Measurements from ENCODE around the gene GALNT1.

Gene GALNT1

DNA sequence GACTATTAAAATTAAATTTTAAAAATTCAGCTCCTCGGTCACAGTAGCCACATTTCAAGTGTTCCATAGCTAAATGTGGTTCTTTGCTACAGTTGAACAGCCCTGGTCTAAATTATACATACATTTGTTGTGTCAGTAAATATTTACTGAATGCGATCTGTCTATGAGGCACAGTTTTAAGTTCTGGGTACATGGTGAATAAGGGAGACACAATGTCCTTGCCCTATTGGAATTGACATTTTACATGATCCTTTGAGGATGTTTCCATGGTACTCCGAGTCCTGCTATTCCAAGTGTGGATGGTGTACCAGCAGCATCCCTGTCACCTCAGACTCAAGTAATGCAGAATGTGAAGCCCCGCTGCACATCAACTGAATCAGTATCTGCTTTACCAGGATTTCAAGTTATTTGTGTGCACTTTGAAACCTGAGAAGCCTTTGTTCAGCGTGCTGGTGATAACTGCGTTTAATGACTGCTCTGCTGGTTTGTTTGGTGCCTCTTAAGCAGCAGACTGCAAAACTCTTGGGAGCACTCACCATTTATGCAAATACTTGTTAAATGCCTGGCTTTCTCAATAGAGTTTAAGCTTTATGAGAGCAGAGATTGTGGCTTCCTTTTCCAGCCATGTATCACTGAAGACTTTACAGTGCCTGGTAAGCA lies 1.5 kb downstream of the GALNT1 start:
- no peak for DNase-seq (ENCODE audit: low spot score)

DNA sequence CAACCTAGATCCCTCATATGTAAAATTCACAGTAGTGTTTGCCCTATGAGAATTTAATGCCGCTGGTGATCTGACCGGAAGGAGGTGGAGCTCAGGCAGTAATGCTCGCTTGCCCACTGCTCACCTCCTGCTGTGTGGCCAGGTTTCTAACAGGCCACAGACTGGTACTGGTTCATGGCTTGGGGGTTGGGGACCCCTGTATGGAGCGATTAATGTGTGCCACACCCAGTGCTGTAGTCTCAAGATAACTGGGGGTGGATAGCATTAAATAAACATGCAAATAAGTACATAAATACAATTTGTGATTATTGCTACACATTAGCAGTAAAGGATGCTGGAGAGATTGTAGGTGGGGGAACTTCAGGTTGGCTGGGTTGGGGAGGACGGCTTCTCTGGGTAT lies 3.2 kb downstream of the GALNT1 start:
- no peak for DNase-seq (ENCODE audit: low spot score)

DNA sequence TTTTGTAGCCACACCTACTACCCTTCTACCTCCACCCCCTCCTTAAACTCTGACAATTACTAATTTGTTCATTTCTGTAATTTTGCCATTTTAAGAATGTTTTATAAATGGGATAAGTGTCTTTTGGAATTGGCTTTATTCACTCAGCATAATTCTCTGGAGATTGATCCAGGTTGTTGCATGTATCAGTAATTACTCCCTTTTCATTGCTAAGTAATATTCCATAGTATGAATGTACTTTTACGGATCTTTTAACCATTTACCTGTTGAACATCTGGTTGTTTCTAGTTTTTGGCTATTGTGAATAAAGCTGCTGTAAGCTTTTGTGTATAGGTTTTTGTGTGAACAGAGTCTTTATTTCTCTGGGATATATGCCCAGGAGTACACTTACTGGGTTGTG lies 4.1 kb downstream of the GALNT1 start:
- DNase-seq (ENCODE audit: low spot score) = no peak

DNA sequence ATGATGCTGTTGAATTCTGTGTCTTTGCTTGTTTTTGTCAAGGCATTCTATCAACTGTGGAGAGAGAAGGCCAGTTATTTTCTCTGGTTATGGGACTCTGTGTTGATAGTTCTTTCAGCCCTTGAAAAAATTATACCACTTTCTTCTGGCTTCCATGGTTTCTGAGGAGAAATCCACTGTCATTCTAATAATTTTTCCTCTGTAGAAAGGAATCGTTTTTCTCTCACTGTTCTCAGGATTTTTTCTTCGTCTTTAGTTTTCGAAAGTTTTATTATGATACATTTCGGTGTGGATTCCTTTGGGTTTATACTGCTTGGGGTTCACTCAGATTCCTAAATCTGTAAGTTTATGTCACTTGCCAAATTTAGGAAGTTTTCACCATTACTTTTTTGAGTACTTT lies 6.6 kb downstream of the GALNT1 start:
- no peak for DNase-seq (ENCODE audit: low spot score)

DNA sequence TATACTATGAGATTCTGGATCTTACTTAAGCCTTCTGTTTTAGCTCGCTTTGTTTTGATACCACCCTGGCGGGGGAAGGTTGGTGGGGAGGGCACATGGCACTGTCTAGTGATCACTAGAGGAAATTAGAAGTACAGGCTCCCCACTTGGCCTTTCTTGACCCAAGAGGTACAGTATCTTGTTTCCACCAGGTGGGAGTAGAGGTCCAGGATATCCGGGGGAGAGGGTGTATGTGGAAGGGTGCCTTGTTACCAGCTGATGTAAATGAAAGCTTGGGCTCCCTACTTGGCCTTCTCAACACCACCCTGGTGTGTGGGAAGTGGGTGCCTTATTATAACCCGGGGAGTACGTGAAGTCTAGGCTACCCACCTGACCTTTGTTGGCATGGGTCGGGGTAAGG lies 7.5 kb downstream of the GALNT1 start:
- no peak for DNase-seq (ENCODE audit: low spot score)

DNA sequence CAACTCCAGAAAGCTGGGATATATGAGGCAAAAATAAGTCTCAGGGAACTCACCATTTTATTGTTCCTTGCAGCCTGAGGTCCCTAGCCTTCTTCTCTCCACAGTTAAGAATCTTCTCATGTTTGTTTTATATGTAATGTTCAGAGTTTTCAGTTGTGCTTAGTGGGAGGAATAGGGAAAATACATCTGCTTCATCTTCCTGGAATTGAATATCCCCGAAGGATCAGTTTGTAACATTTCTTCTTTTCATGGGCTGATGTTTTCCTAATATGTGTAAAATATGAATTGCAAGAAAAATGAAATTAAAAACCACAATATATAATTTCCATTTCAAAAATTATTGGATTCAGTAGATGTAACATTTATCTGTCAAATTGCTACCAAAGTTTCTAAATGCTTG lies 8.0 kb downstream of the GALNT1 start:
- no peak for DNase-seq (ENCODE audit: low spot score)

DNA sequence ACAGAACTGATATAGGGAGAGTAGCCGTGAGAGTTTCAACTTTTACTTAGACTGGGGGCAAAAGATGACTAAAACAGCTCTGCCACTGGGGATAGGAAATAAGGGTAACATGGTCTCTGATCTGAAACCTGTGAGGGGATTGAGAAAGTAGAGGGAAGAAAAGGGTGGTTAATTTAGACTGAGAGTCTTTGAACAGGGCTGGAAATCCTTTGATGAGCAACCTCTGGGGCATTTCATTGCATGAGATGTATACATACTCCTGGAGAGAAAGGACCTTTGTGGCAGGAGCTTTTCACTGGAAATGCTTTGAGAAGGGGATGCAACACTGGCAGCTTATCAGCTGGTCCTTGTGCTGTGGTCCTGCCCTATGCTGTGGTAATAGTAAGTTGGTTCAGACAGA lies 9.4 kb downstream of the GALNT1 start:
- DNase-seq (ENCODE audit: low spot score) = no peak

DNA sequence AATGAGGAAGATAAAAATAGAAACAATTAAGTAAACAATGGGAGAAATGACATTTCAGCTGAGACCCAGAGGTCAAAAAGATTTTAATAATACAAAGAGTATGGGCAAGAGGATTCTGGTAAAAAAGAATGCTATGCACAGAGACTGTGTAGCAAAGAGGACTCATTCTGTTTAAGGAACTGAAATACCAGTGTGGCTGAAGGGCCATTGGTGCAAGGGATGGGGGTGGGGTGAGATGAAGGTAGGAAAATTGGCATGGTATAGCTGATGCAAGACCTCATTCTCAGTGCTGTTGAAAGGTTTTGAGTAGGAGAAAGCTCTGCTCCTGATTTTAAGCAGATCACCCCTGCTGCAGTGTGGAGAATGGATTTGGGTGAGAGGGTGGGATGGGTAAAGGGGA lies 10.8 kb downstream of the GALNT1 start:
- DNase-seq (ENCODE audit: low spot score) = no peak

DNA sequence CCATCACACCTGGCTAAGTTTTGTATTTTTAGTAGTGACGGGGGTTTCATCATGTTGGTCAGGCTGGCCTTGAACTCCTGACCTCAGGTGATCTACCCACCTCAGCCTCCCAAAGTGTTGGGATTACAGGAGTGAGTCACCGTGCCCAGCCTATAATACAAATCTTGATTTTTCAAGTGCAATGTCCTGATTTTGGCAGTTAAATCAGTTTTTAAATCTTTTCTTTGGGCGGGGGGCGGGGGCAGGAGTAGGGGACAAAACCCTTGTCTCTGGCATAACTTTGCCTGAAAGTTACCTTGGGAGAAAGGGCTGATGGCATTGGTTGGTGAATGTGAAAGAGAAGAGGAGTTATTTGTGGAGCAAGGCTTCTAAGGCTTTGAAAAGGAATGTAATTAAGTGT lies 12.3 kb downstream of the GALNT1 start:
- no peak for DNase-seq (ENCODE audit: low spot score)

DNA sequence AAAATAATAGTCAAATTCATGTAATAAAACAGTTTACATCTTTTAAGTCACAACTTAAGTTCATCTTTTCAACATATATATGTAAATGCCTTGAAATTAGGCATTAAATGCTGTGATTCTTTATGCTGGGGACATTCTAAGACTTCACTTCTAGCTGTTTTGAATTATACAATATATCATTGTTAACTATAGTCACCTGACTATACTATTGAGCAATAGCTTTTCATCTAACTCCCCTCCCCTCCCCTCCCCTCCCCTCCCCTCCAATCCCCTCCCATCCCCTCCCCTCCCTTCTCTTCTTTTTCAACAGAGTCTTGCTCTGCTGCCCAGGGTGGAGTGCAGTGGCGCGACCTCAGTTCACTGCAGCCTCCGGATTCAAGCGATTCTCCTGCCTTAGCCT lies 16.2 kb downstream of the GALNT1 start:
- DNase-seq (ENCODE audit: low spot score) = no peak

DNA sequence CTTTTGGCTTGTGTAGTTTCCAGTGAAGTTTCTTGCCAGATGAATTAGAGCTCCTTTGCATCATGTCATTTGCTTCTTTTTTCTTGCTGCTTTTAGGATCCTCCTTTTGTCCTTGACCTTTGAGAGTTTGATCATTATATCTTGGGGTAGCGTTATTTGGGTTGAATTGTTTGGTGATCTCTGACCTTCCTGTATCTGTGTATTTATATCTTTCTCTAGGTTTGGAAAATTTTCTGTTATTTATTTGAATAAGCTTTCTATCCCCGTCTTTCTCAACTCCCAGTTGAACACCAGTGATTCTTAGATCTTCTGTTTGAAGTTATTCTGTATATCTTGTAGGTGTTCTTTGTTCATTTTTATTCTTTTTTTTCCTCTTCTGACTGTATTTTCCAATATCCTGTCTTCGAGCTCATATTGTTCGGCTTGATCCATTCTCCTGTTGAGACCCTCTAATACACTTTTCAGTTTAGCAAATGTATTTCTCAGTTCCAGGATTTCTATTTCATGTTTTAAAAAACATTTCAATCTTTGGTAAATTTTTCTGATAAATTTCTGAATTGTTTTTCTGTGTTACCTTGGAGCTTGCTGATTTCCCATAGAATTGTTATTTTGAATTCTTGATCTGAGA lies 20.8 kb downstream of the GALNT1 start:
- DNase-seq (ENCODE audit: low spot score) = no peak

DNA sequence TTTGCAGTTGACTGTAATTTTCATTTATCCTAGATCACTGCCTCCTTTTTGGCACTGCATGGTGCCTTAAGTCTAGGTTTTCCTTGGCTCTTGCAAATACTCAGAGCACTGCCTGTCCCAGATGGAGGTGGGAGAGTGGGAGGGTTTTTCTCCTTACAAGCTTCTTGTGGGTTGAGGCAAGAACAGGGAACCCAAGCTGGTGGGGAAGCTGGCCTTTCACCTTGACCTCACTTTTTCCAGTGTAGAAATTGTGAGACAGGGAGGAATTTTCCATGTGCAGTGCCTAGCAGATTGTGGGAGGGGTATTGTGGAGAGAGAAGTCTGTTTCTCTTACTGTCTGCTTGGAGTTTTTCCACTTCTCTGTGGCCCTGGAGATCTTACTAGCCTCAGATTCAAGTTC lies 21.5 kb downstream of the GALNT1 start:
- DNase-seq (ENCODE audit: low spot score) = no peak

DNA sequence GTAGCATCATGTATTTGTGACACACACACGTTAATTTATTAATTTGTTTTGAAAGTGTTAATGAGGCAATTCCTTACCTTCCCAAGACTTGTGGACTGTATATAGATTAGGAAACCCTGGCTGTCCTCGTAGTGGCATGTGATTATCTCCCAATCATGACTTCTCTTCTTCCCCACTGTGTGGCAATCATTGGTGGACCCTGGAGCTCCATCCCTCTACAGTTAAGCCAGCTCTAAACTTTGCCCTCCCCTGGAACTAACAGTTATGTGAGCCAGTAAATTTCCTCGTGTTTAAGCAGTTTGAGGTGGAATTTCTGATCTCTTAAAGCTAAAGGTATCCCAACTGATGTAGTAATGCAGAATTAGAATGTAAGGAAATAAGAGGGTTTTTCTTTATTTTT lies 22.0 kb downstream of the GALNT1 start:
- no peak for DNase-seq (ENCODE audit: low spot score)

DNA sequence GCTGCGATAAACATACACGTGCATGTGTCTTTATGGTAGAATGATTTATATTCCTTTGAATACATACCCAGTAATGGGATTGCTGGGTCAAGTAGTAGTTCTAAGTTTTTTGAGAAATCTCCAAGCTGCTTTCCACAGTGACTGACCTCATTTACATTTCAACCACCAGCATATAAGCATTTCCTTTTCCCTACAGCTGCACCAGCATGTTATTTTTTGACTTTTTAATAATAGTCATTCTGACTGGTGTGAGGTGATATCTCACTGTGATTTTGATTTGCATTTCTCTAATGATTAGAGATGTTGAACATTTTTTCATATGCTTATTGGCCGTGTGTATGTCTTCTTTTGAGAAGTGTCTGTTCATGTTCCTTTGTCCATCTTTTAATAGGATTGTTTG lies 22.8 kb downstream of the GALNT1 start:
- DNase-seq (ENCODE audit: low spot score) = no peak

DNA sequence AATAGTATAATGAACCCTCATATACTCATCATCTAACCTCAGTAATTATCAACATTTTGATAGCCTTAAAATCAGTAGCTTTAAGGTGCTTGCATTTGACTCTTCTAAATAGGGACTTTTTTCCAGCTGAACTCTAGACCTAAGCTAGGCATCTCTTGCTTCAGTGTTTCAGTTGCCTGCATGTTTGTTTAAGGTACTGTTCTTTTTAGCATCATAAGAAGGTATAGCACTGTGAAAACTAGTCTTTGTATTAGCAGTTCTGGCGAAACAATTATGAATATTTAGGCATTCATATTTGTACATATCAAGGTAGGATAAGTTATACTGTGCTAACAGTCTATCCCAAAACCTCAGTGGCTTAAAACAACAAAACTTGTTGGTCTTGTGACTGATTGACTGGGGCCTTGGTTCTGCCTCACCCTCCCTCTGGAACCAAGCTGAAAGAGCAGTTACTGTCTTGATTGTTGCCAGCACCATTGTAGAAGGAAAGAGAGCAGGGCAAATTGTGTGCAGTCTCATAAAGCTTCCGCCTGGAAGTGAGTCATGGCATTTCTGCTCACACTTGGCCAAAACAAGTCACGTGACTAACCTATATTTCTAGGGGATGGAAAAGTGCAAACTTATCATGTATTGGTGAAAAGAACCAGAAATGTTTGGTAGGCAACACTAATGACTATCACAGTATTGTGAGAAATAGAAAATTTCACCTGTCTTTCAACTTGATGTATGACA lies 24.3 kb downstream of the GALNT1 start:
- DNase-seq (ENCODE audit: low spot score) = no peak

DNA sequence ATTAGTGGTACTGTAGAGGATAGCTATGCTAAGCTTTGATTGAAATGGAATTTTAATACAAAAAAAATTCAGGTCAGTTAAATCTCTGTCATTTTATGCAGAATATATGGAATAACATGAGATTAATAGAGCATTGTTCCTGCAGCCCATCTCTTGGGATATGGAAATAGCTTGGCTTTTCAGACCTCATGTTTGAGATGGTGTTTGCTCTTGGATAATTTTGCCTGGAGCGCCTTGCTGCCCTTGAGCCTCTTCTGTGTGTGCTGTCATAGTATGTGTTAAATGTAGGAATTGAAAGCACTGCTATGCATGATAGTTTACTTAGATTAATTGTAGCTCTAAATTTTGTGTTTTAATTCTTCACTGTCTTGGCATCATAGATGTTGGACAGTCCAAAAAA lies 27.7 kb downstream of the GALNT1 start:
- DNase-seq (ENCODE audit: low spot score) = no peak

DNA sequence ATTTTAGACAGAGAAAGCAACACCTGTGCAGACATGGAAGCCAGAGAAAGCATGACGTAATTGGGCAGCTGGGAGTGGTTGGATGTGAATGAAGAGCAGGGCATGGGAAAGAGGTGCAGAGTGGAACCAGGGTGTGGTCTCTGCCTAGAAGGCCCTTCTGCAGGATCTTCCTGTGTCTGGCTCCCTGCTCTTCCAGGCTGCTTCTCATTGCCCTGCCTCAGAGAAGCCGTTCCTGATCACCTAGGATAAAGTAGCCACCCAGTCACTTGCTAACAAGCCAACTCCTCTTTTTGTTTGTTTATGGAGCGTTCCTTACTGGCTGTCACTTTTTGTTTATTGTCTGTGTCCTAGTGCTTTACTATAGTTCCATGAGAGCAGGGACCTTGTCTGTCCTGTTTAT lies 28.5 kb downstream of the GALNT1 start:
- DNase-seq (ENCODE audit: low spot score) = no peak

DNA sequence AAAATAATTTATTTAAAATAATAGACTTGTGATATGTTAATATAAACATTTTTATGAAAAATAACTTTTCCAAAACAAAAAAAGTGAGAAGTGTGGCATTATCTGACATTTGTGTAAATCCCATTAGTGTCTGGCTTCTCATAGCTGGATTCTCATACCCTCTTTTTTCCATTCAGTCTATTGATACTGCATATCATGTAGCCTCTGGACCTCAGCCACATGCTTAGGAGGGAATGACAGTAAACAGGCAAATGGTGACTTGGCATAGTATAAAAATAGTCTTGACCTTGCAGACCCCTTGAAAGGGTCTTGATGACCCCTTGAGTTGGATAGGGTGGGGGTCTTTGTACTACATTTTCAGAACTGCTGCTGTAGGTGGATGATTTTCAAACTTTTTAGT lies 29.2 kb downstream of the GALNT1 start:
- no peak for DNase-seq (ENCODE audit: low spot score)

DNA sequence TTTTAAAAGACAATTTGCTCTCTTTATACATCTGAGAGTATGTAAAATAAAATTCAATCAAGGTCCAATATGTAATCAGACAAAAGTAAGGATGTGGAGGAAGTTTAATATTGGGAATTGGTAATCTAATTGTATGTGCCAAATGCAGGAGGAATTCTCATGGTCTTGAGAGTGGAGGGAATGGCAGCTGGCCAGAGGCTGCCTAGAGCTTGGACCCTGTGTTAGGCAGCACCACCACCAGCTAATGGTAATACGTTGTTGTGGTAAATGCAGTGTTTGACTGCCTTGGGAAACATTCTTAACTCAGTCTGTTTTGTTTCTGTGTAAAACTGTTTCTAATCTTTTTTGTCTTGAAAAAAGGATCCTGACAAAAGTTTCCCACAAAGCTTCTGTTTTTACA lies 30.0 kb downstream of the GALNT1 start:
- no peak for DNase-seq (ENCODE audit: low spot score)

DNA sequence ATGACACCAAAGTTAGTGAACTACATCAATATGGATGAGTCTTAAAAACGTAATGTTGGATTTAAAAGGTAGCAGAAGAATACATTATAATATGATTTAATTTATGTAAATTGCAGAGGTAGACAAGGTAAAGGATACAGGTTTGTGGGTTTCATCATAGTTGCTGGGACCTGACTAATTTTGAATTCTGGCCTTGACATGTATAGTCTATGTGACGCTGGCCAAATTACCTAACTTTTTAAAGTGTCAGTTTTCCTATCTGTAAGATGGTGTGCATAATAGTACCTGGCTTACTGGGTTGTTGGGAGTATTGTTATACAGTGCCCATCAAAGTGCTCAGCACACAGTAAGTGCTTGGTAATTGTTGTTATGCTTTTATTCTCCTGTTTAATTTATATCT lies 34.5 kb downstream of the GALNT1 start:
- no peak for DNase-seq (ENCODE audit: low spot score)

DNA sequence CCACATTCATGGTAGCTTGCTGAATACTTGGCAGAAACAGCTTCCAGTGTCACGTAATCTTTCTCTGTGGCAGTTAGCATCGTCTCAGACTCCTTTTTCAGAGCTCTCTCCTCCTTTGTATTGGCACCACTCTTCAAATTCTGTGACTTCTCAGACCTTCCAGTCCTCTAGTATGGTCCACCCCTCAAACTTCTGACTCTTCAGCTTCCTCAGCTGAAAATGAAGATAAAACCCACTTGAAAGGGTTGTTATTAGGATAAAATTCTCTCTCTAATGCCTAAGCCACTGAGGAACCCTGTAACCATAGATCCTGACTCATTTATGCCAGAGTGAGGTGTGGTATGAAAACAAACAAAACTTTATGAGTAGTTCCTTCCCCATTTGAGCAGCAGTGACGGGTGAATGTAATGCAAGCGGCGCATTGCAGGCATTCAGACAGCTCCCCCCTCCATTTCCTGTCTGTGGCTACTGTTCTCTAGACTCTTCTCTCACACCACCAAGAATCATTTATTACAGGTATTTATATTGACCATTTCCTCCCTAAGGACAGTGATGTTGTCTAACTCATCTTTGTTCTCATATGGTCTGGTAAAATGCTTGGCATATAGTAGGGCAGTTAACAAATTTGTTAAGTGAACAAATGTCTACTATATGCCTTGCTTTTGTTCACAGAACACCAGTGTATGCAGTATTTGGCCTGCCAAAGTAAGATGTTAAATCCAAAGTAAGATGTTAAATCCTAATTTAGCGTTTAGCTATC lies 35.3 kb downstream of the GALNT1 start:
- DNase-seq (ENCODE audit: low spot score) = peak; percentile 16

DNA sequence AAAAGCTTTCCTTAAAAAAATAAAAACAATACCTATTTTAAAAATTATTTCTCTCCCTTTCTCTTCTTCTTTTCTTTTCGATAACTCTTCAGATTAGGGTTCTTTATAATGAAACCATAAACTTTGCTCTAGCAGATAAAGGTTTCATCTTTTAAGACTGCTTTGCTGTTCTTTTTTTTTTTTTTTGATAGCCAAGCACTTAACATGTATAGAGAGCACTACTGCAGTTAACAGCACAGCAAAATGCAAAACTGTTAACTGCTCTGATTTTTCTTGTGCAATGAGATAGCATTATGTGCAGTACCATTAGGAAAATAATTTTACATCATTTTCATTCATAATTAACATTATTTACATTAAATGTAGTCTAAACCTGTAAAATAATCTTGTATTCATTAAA lies 36.3 kb downstream of the GALNT1 start:
- no peak for DNase-seq (ENCODE audit: low spot score)

DNA sequence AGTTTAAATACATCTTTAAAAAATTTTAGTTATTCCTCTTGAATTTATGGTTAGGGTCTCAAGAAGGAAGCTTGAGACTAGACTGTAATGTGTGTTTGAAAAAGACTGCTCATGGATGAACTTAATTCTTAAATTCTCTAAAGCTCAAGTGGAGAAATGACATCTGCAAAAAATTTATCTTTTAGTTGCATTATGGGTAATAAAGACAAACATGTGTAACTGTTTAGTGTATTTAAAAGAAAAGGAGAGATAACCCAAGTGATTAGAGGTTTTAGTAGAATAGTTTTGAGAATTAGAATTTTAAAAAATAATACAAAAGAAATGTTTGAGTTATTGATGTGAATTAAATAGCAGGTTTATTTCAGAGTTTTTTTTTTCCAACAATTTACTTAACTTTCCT lies 36.7 kb downstream of the GALNT1 start:
- no peak for DNase-seq (ENCODE audit: low spot score)
